Ishikawa (cell line): ENCODE data around the gene CYP3A7.

Experiments
- CEBPB ChIP-seq: IDR thresholded peaks from 2 replicates; pipeline ENCODE4 v1.6.1; 2012
- CREB1 ChIP-seq: IDR thresholded peaks from 2 replicates; pipeline ENCODE4 v1.6.1; 2012; ENCODE audit warnings: low read depth
- EGR1 ChIP-seq: IDR thresholded peaks from 2 replicates; pipeline ENCODE4 v1.6.1; 2012
- EP300 ChIP-seq: IDR thresholded peaks from 2 replicates; pipeline ENCODE4 v1.6.1; 2012; ENCODE audit warnings: borderline replicate concordance
- FOXM1 ChIP-seq: IDR thresholded peaks from 2 replicates; pipeline ENCODE4 v1.6.1; 2012; ENCODE audit warnings: low read depth, borderline replicate concordance
- MAX ChIP-seq: IDR thresholded peaks from 2 replicates; pipeline ENCODE4 v1.6.1; 2012
- NFIC ChIP-seq: IDR thresholded peaks from 2 replicates; pipeline ENCODE4 v1.6.1; 2012
- RAD21 ChIP-seq: IDR thresholded peaks from 2 replicates; pipeline ENCODE4 v1.6.1; 2012; ENCODE audit warnings: low read depth
- REST ChIP-seq: IDR thresholded peaks from 2 replicates; pipeline ENCODE4 v1.6.1; 2012; ENCODE audit warnings: low read depth, mild to moderate bottlenecking
- TAF1 ChIP-seq: IDR thresholded peaks from 2 replicates; pipeline ENCODE4 v1.6.1; 2012; ENCODE audit warnings: low read depth, mild to moderate bottlenecking
- TCF12 ChIP-seq: IDR thresholded peaks from 2 replicates; pipeline ENCODE4 v1.6.1; 2012; ENCODE audit warnings: low read depth
- TEAD4 ChIP-seq: IDR thresholded peaks from 2 replicates; pipeline ENCODE4 v1.6.1; 2012
- USF1 ChIP-seq: IDR thresholded peaks from 2 replicates; pipeline ENCODE4 v1.6.1; 2012
- YY1 ChIP-seq: IDR thresholded peaks from 2 replicates; pipeline ENCODE4 v1.6.1; 2012; ENCODE audit warnings: low read depth
- ZBTB7A ChIP-seq: IDR thresholded peaks from 2 replicates; pipeline ENCODE4 v1.6.1; 2012; ENCODE audit warnings: low read depth

CYP3A7 gene

GRCh38 chr7:99748846-99749579 lies 14.0 kb upstream of the CYP3A7 start:
- TF ChIP-seq NFIC (no peak), TEAD4 (no peak), EGR1 (no peak), ZBTB7A (no peak), TAF1 (no peak), REST (no peak), FOXM1 (no peak), CREB1 (no peak)

- no peak for TF ChIP-seq TCF12
Measured at GRCh38 chr7:99742737-99743394, 7.9 kb upstream of the CYP3A7 start.

- TF ChIP-seq MAX (no peak), NFIC (no peak), ZBTB7A (no peak), YY1 (no peak), RAD21 (no peak)
Measured at GRCh38 chr7:99741441-99741795, 6.4 kb upstream of the CYP3A7 start.

GRCh38 chr7:99740573-99741440 lies 5.8 kb upstream of the CYP3A7 start:
- no peak for TF ChIP-seq TEAD4
- TF ChIP-seq USF1: no peak
- no peak for TF ChIP-seq MAX
- TF ChIP-seq NFIC: no peak
- TF ChIP-seq YY1: no peak
- no peak for TF ChIP-seq CEBPB
- no peak for TF ChIP-seq REST

- no peak for TF ChIP-seq NFIC
- no peak for TF ChIP-seq RAD21
- no peak for TF ChIP-seq FOXM1
- no peak for TF ChIP-seq TEAD4
- TF ChIP-seq CEBPB: no peak
- no peak for TF ChIP-seq CREB1
- TF ChIP-seq MAX: no peak
Measured at GRCh38 chr7:99739699-99740572, 4.9 kb upstream of the CYP3A7 start.

- TF ChIP-seq USF1 (no peak), TAF1 (no peak), YY1 (no peak), RAD21 (no peak), EGR1 (no peak), FOXM1 (no peak), ZBTB7A (no peak), CEBPB (no peak), TCF12 (no peak), TEAD4 (no peak), REST (no peak), EP300 (no peak), NFIC (no peak), CREB1 (no peak), MAX (no peak)
Measured at GRCh38 chr7:99737726-99738125, 2.7 kb upstream of the CYP3A7 start.
